Measurements from ENCODE around the gene LRRC38.

Gene LRRC38

GRCh38 chr1:13517193-13517812, 3.5 kb upstream of the LRRC38 start:
- DNase-seq (ENCODE audit: low read depth) = no peak

GRCh38 chr1:13516606-13517005, 2.8 kb upstream of the LRRC38 start:
- no peak for DNase-seq (ENCODE audit: low read depth)

- no peak for DNase-seq (ENCODE audit: low read depth)
Measured at GRCh38 chr1:13514821-13515220, 1.0 kb upstream of the LRRC38 start.

GRCh38 chr1:13513063-13513894, 524 bp downstream of the LRRC38 start:
- no peak for DNase-seq (ENCODE audit: low read depth)

GRCh38 chr1:13512472-13512871, 1.3 kb downstream of the LRRC38 start:
- DNase-seq (ENCODE audit: low read depth) = no peak

- DNase-seq (ENCODE audit: low read depth) = no peak
Measured at GRCh38 chr1:13510499-13510898, 3.3 kb downstream of the LRRC38 start.

GRCh38 chr1:13507075-13507474, 6.7 kb downstream of the LRRC38 start:
- no peak for DNase-seq (ENCODE audit: low read depth)

- DNase-seq (ENCODE audit: low read depth) = no peak
Measured at GRCh38 chr1:13505020-13505419, 8.8 kb downstream of the LRRC38 start.

- DNase-seq (ENCODE audit: low read depth) = no peak
Measured at GRCh38 chr1:13500806-13501205, 13.0 kb downstream of the LRRC38 start.

- DNase-seq (ENCODE audit: low read depth) = no peak
Measured at GRCh38 chr1:13499422-13499821, 14.4 kb downstream of the LRRC38 start.

- no peak for DNase-seq (ENCODE audit: low read depth)
Measured at GRCh38 chr1:13498553-13498952, 15.2 kb downstream of the LRRC38 start.

- DNase-seq (ENCODE audit: low read depth) = no peak
Measured at GRCh38 chr1:13495186-13495585, 18.6 kb downstream of the LRRC38 start.

- no peak for DNase-seq (ENCODE audit: low read depth)
Measured at GRCh38 chr1:13494712-13495111, 19.1 kb downstream of the LRRC38 start.

GRCh38 chr1:13494025-13494424, 19.8 kb downstream of the LRRC38 start:
- DNase-seq (ENCODE audit: low read depth) = no peak

- DNase-seq (ENCODE audit: low read depth) = no peak
Measured at GRCh38 chr1:13492711-13493110, 21.1 kb downstream of the LRRC38 start.

GRCh38 chr1:13487957-13488356, 25.8 kb downstream of the LRRC38 start:
- no peak for DNase-seq (ENCODE audit: low read depth)

GRCh38 chr1:13487143-13487868, 26.5 kb downstream of the LRRC38 start:
- DNase-seq (ENCODE audit: low read depth) = no peak

- DNase-seq (ENCODE audit: low read depth) = no peak
Measured at GRCh38 chr1:13483946-13484345, 29.9 kb downstream of the LRRC38 start.

- DNase-seq (ENCODE audit: low read depth) = no peak
Measured at GRCh38 chr1:13482600-13482999, 31.2 kb downstream of the LRRC38 start.

- no peak for DNase-seq (ENCODE audit: low read depth)
Measured at GRCh38 chr1:13479171-13479856, 34.5 kb downstream of the LRRC38 start.

GRCh38 chr1:13478692-13479091, 35.1 kb downstream of the LRRC38 start:
- DNase-seq (ENCODE audit: low read depth) = no peak

GRCh38 chr1:13469343-13469742, 44.5 kb downstream of the LRRC38 start:
- no peak for DNase-seq (ENCODE audit: low read depth)
